Lower leg skin (tissue), 4 donors: Measurements from ENCODE around the gene N4BP3. TPM values are rescaled to one million over a fixed set of nuclear protein-coding genes. Genes with fewer than 3 reads are reported as not detected.

Experiments used
- DNase-seq, 2 donors: peaks; one replicate each; pipeline ENCODE4 v3.0.0-alpha.2; 2019; ENCODE audit warnings: low spot score in 2 of 2
- H3K4me3 ChIP-seq: fragments of 200-600 bp; sonication (generic); 2 replicates; pipeline ENCODE4 v1.5.1; 2017; ENCODE audit warnings: mild to moderate bottlenecking, low read depth; ENCODE audit not compliant: poor library complexity, severe bottlenecking
- CTCF ChIP-seq, 3 donors: fragments of 450-650 bp; IDR thresholded peaks; one replicate each; pipeline ENCODE4 v1.5.1; 2016; ENCODE audit warnings: antibody characterized with exemption in 3 of 3, mild to moderate bottlenecking in 3 of 3, moderate library complexity in 2 of 3
- POLR2A ChIP-seq, 2 donors: fragments of 450-650 bp; IDR thresholded peaks; one replicate each; pipeline ENCODE4 v1.6.1; 2016 to 2017; ENCODE audit warnings: antibody characterized with exemption in 2 of 2, mild to moderate bottlenecking in 1 of 2, moderate library complexity in 1 of 2
- WGBS, 2 donors: methylation state at CpG; one replicate each; pipeline ENCODE4 v1.1.5; 2018; 5-methylcytosine and 5-hydroxymethylcytosine counted together
- intact Hi-C: fragments of 100-400 bp; cut with DNase I; formaldehyde crosslinking; loops from one replicate; pipeline ENCODE4 v1.15.0; 2023; ENCODE audit warnings: low total_unique reads
- total RNA-seq, 4 donors: library from RNA; depleted of rRNA; stranded (reverse); fragments of >200 nt; gene quantifications; one replicate each; pipeline ENCODE4 v1.1.0, GENCODE V29; 2016

Gene N4BP3
- total RNA-seq, 4 donors from 2014 or later, result 17.6 to 26.3 (median 19.1) TPM

DNA sequence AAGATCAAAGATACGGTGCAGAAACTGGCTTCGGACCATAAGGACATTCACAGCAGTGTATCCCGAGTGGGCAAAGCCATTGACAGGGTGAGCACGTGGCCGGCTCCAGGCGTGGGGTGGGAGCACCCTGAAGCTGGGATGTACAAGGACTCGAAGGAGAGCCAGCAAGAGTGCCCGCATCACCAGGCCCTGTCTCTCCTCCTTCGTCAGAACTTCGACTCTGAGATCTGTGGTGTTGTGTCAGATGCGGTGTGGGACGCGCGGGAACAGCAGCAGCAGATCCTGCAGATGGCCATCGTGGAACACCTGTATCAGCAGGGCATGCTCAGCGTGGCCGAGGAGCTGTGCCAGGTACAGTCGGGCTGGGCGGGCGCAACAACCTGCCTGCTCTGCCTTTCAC is 29.3 kb downstream of the N4BP3 start:
- H3K4me3 ChIP-seq, result no peak overlapping the region
- no peak for TF ChIP-seq POLR2A (IDR thresholded peaks at IDR 0.05)
- TF ChIP-seq CTCF (IDR thresholded peaks at IDR 0.05), result no peak
- intact Hi-C loops, result no loop called here
- 89% methylated on average over 20 of the region's 20 CpGs for WGBS, 2 donors
- DNase-seq, result no peak

DNA sequence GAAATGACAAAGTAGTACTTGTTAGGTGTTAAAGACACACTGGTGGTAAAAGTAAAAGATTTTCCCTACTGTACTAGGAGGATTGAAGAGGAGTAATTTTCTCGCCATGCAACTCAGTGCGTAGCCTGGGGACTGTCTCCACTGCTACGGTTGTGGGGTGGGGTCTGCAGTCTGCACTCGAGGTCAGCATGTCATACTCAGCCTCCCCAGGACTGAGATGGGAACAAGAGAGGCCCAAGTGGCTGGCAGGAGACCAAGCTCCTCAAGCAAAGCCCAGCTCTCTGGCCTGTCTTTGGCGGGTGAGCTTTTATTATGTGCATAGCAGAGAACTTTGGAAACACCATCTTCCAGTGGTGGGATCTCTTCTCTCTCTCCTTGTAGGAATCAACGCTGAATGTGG is 29.9 kb downstream of the N4BP3 start:
- intact Hi-C loops, result no loop called here
- no peak for DNase-seq
- WGBS, 2 donors, result 78 to 81% methylated on average over 6 of the region's 6 CpGs
- H3K4me3 ChIP-seq, result no peak overlapping the region
- TF ChIP-seq CTCF (IDR thresholded peaks at IDR 0.05) (no peak), POLR2A (IDR thresholded peaks at IDR 0.05) (no peak)

DNA sequence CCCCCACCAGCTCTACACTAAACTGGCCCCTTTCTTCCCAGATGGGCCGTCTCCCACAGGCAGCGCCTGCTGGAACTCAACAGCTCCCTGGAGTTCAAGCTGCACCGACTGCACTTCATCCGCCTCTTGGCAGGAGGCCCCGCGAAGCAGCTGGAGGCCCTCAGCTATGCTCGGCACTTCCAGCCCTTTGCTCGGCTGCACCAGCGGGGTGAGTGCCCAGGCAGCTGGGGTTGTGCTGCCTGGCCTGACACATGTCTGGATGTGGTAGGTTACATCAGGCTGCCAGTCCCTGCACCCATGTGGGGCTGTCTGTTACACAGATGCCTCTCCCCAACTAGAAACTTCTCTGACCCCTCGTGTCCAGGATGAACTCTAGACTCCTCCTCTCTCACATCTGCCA is 30.6 kb downstream of the N4BP3 start:
- no peak overlapping the region for H3K4me3 ChIP-seq
- intact Hi-C loops, result no loop called here
- WGBS, 2 donors, result 45 to 59% methylated on average over 5 to 10 of the region's 10 CpGs
- TF ChIP-seq POLR2A (IDR thresholded peaks at IDR 0.05) (no peak), CTCF (IDR thresholded peaks at IDR 0.05) (no peak)
- no peak for DNase-seq

GRCh38 chr5:178145965-178146820 is 32.9 kb downstream of the N4BP3 start:
- H3K4me3 ChIP-seq, result no peak overlapping the region
- 48% methylated on average over 13 of the region's 14 CpGs for WGBS, 2 donors
- DNase-seq, result peak in 1 of 2 donors; percentile 59
- intact Hi-C loops, result loop anchor here (5.0 kb wide), 1 partner anchor 69 kb away; no protein-coding TSS in a partner anchor
- no peak for TF ChIP-seq CTCF (IDR thresholded peaks at IDR 0.05)
- TF ChIP-seq POLR2A (IDR thresholded peaks at IDR 0.05), result no peak

GRCh38 chr5:178147406-178147805 is 34.1 kb downstream of the N4BP3 start:
- intact Hi-C loops, result loop anchor here (5.0 kb wide), 1 partner anchor 70 kb away; no protein-coding TSS in a partner anchor
- WGBS, 2 donors, result 83 to 86% methylated on average over 15 of the region's 15 CpGs
- TF ChIP-seq CTCF (IDR thresholded peaks at IDR 0.05) (no peak), POLR2A (IDR thresholded peaks at IDR 0.05) (no peak)
- H3K4me3 ChIP-seq, result no peak overlapping the region
- DNase-seq, result no peak
